A673 (cell line): ENCODE measurements around the gene TRABD.

Experiments used
- EZH2 ChIP-seq: fragments of 200-600 bp; sonication (generic); IDR thresholded peaks from 2 replicates; pipeline ENCODE4 v1.6.1; 2017; ENCODE audit warnings: borderline replicate concordance, low read depth, mild to moderate bottlenecking, mixed read lengths, antibody characterized with exemption, low read length; ENCODE audit not compliant: poor library complexity, severe bottlenecking
- TF ChIP-seq, protein P1 (sequence below): fragments of 300-800, 200-600 bp; sonication (generic); conservative IDR thresholded peaks from 2 replicates; pipeline ENCODE4 v1.5.1; 2017; ENCODE audit warnings: low read depth, mild to moderate bottlenecking, antibody characterized with exemption, low read length, moderate library complexity, mixed read lengths

DNA sequence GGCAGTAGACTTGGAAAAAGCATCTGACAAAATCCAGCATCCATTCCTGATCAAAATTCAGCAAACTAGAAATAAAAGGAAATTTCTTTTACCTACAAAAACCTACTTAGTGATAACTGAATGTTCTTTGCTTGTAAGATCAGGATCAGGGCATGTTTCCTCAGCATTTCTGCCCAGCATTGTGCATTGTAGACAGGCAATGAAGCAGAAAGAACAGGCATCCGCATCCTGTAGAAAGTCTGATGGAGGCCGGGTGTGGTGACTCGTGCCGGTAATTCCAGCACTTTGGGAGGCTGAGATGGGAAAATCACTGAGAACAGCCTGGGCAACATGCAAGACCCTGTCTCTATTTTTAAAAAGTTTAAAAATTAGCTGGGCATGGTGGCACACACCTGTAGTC lies 47.7 kb upstream of the TRABD start:
- TF ChIP-seq, protein P1, sequence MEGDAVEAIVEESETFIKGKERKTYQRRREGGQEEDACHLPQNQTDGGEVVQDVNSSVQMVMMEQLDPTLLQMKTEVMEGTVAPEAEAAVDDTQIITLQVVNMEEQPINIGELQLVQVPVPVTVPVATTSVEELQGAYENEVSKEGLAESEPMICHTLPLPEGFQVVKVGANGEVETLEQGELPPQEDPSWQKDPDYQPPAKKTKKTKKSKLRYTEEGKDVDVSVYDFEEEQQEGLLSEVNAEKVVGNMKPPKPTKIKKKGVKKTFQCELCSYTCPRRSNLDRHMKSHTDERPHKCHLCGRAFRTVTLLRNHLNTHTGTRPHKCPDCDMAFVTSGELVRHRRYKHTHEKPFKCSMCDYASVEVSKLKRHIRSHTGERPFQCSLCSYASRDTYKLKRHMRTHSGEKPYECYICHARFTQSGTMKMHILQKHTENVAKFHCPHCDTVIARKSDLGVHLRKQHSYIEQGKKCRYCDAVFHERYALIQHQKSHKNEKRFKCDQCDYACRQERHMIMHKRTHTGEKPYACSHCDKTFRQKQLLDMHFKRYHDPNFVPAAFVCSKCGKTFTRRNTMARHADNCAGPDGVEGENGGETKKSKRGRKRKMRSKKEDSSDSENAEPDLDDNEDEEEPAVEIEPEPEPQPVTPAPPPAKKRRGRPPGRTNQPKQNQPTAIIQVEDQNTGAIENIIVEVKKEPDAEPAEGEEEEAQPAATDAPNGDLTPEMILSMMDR: no peak
- TF ChIP-seq EZH2: no peak
